Fibroblast of lung (primary cell): Measurements from ENCODE around the gene MYO1G. TPM values are rescaled to one million over a fixed set of nuclear protein-coding genes. Genes with fewer than 3 reads are reported as not detected.

Source experiments
- DNase-seq, 2 donors: peaks; one replicate each; pipeline versions ENCODE4 v3.0.0 to v3.0.0-alpha.2; 2010; ENCODE audit warnings: low read depth in 2 of 2
- H2AFZ ChIP-seq: 2 replicates; pipeline ENCODE4 v1.5.1; 2012; ENCODE audit warnings: low read length, control low read depth, inconsistent platforms
- H3K27ac ChIP-seq: 2 replicates; pipeline ENCODE4 v1.5.1; 2011; ENCODE audit warnings: low read length, control low read depth; ENCODE audit not compliant: insufficient read depth
- H3K27me3 ChIP-seq: 2 replicates; pipeline ENCODE4 v1.5.1; 2011; ENCODE audit warnings: mild to moderate bottlenecking, low read length; ENCODE audit not compliant: control insufficient read depth, insufficient read depth
- H3K36me3 ChIP-seq: 2 replicates; pipeline ENCODE4 v1.5.1; 2011; ENCODE audit warnings: low read length; ENCODE audit not compliant: control insufficient read depth, insufficient read depth
- H3K4me1 ChIP-seq: 2 replicates; pipeline ENCODE4 v1.5.1; 2011; ENCODE audit warnings: low read length; ENCODE audit not compliant: control insufficient read depth, insufficient read depth; ENCODE audit errors: extremely low read depth
- H3K4me2 ChIP-seq: 2 replicates; pipeline ENCODE4 v1.5.1; 2011; ENCODE audit warnings: low read length, control low read depth; ENCODE audit not compliant: insufficient read depth; ENCODE audit errors: extremely low read depth
- H3K4me3 ChIP-seq, 4 experiments: fragments of 200-600 bp in 1 of 4; sonication (generic) in 1 of 4; replicated peaks in 1 of 4; 2 replicates each; pipeline ENCODE4 v1.5.1; 2011 to 2016; ENCODE audit warnings: low read length in 4 of 4, low read depth in 3 of 4, mild to moderate bottlenecking in 3 of 4, control low read depth in 2 of 4, inconsistent platforms in 1 of 4, mixed read lengths in 1 of 4; ENCODE audit not compliant: insufficient read depth in 1 of 4; ENCODE audit errors: control extremely low read depth in 1 of 4
- H3K79me2 ChIP-seq: 2 replicates; pipeline ENCODE4 v1.5.1; 2012; ENCODE audit warnings: mild to moderate bottlenecking, low read length, inconsistent platforms; ENCODE audit not compliant: control insufficient read depth, insufficient read depth
- H3K9ac ChIP-seq: 2 replicates; pipeline ENCODE4 v1.5.1; 2011; ENCODE audit warnings: mild to moderate bottlenecking, low read length, control low read depth; ENCODE audit not compliant: insufficient read depth
- H3K9me3 ChIP-seq: 2 replicates; pipeline ENCODE4 v1.5.1; 2012; ENCODE audit warnings: low read depth, low read length; ENCODE audit not compliant: control insufficient read depth, insufficient read depth
- H4K20me1 ChIP-seq: 2 replicates; pipeline ENCODE4 v1.5.1; 2011; ENCODE audit warnings: low read length; ENCODE audit not compliant: control insufficient read depth, insufficient read depth; ENCODE audit errors: extremely low read depth
- CTCF ChIP-seq, 2 donors: IDR thresholded peaks in 1 of 2; conservative IDR thresholded peaks in 1 of 2; 1 replicate in 1 of 2; 2 replicates in 1 of 2; pipeline ENCODE4 v1.5.1; 2011 to 2012; ENCODE audit warnings: low read length in 2 of 2, control low read depth in 1 of 2, inconsistent platforms in 1 of 2, low read depth in 1 of 2, mild to moderate bottlenecking in 1 of 2
- EZH2 ChIP-seq: IDR thresholded peaks from 2 replicates; pipeline ENCODE4 v1.5.1; 2012; ENCODE audit warnings: low read length, control low read depth, mild to moderate bottlenecking; ENCODE audit errors: missing control alignments
- polyA plus RNA-seq, 2 donors: library from polyadenylated mRNA; depleted of rRNA in 1 of 2; stranded (reverse) in 1 of 2; unstranded in 1 of 2; fragments of >200 nt; gene quantifications; 2 replicates each; pipeline ENCODE4 v1.2.1, GENCODE V29; 2011 to 2012; ENCODE audit warnings: missing spikeins in 1 of 2
- total RNA-seq: library from RNA; depleted of rRNA; stranded (reverse); fragments of >200 nt; gene quantifications from 2 replicates; pipeline ENCODE4 v1.2.1, GENCODE V29; 2014

The MYO1G gene
- total and polyA plus RNA-seq, 2 donors (not counting 1 experiment from before 2014, with no cell fraction given): under 0.01 to 0.10 TPM

GRCh38 chr7:44971188-44971901, 7.5 kb downstream of the MYO1G start:
- Histone ChIP-seq H2AFZ (no peak overlapping the region), H3K4me2 (no peak overlapping the region), H3K36me3 (no peaks in the 10 kb centered on the region), H3K27me3 (peaks cover 3% of the 10 kb centered on the region), H3K9ac (no peak overlapping the region), H3K9me3 (no peaks in the 10 kb centered on the region), H3K4me1 (no peaks in the 10 kb centered on the region), H3K27ac (no peak overlapping the region), H3K4me3 (no peak overlapping the region), H4K20me1 (no peaks in the 10 kb centered on the region), H3K79me2 (no peaks in the 10 kb centered on the region)
- DNase-seq: no peak
- TF ChIP-seq CTCF (conservative IDR thresholded peaks at IDR 0.05 in 1 of 2, IDR thresholded peaks at IDR 0.05 in 1 of 2; ENCODE audit: low read depth in 1 of 2, low read length in 2 of 2) (no peak), EZH2 (no peak)

GRCh38 chr7:44970523-44971051, 8.2 kb downstream of the MYO1G start:
- no peaks in the 10 kb centered on the region for H3K4me1 ChIP-seq
- no peak overlapping the region for H2AFZ ChIP-seq
- no peaks in the 10 kb centered on the region for H3K36me3 ChIP-seq
- TF ChIP-seq CTCF (conservative IDR thresholded peaks at IDR 0.05 in 1 of 2, IDR thresholded peaks at IDR 0.05 in 1 of 2; ENCODE audit: low read depth in 1 of 2, low read length in 2 of 2) (no peak), EZH2 (no peak)
- no peaks in the 10 kb centered on the region for H4K20me1 ChIP-seq
- no peak overlapping the region for H3K27ac ChIP-seq
- no peak overlapping the region for H3K9ac ChIP-seq
- H3K9me3 ChIP-seq: no peaks in the 10 kb centered on the region
- DNase-seq: no peak
- peaks cover 4% of the 10 kb centered on the region for H3K27me3 ChIP-seq
- H3K4me2 ChIP-seq: no peak overlapping the region
- H3K79me2 ChIP-seq: no peaks in the 10 kb centered on the region
- no peak overlapping the region for H3K4me3 ChIP-seq

- DNase-seq: no peak
- H2AFZ ChIP-seq: no peak overlapping the region
Measured at GRCh38 chr7:44969701-44970522, 8.9 kb downstream of the MYO1G start.

More at GRCh38 chr7:44969701-44970522, 8.9 kb downstream of the MYO1G start:
- no peak overlapping the region for H3K9ac ChIP-seq
- no peak overlapping the region for H3K27ac ChIP-seq
- H3K4me2 ChIP-seq: no peak overlapping the region
- H3K27me3 ChIP-seq: peaks cover 7% of the 10 kb centered on the region
- TF ChIP-seq EZH2: no peak
- no peak for TF ChIP-seq CTCF (conservative IDR thresholded peaks at IDR 0.05 in 1 of 2, IDR thresholded peaks at IDR 0.05 in 1 of 2; ENCODE audit: low read depth in 1 of 2, low read length in 2 of 2)
- H3K9me3 ChIP-seq: no peaks in the 10 kb centered on the region
- H3K36me3 ChIP-seq: no peaks in the 10 kb centered on the region
- no peaks in the 10 kb centered on the region for H3K79me2 ChIP-seq
- H4K20me1 ChIP-seq: no peaks in the 10 kb centered on the region
- no peak overlapping the region for H3K4me3 ChIP-seq
- no peaks in the 10 kb centered on the region for H3K4me1 ChIP-seq
